Measurements from ENCODE around the gene PRELID3B. TPM values are rescaled to one million over a fixed set of nuclear protein-coding genes. Genes with fewer than 3 reads are reported as not detected.

Gene PRELID3B
- 80.6 and 84.9 TPM in 2 replicates for total RNA-seq

DNA sequence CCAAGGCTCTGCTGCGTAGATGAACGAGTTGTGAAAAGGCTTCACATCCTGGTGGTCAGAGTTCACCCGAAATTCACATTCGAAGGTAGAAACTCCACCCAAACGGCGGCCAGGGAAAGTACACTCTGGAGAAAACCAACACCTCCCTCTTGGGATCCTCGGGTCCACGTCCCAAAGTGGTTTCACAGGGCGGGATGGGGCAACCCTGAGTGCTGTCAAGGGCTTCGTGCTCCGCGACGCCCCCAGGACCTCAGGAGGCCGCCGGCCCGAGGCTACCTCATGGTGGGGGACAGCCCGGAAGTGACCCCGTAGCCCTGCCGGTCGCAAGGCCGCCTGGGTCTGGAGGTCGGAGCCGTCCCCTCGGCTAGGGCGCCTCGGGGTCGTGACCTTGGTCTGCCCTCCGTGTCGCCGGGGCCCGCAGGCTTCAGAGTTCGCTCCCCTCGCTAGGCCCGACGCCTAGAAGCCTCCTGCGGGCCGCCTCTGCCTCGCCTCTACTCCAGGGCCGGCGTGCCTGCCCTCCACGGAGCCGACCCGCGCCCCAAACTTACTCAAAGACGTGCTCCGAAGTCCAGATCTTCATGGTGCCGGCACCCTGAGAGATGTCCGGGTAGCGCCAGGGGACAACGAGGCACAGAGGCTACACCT, at the start of gene PRELID3B:
TSS of gene PRELID3B (minus strand) at position 636 of the 645 bp plus-strand sequence. CDS start at position 580, 56 bp downstream.

DNA sequence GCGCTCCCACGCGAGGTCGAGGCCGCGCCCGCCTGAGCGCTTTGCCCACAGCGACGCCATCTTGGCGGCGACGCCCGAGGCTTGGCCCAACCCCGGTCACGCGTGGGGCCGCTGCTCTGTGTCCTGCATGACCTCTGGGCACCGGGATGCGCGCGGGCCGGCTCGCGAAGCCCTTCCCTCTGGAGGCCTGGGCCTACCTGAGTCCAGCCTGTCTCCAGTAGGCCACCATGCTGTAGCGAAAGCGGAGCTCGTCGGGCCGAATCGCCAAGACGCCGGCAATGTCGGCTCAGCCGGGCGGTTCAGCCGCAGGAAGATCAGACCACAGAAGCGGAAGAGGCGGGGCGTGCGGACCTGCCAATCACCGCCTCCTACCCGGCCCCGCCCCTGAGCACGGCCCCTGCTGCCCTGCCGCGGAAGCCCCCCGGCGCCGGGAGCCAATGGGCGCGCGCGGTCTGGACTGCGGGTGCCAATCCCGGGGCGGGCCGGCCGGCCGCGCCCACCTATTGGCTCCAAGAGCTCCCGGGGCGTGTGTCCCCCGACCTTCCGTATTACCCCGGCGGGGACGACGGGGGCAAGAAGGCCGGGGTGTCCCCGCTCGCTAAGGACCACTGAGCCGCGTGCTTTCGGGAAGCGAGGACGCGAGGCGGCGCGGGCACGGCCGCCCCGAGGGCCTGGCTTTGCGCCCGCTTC, 10.4 kb downstream of the PRELID3B start, which contains the start of gene ATP5F1E:
TSS of gene ATP5F1E (minus strand) at position 313 of the 690 bp plus-strand sequence. CDS start at position 229, 84 bp downstream.

DNA sequence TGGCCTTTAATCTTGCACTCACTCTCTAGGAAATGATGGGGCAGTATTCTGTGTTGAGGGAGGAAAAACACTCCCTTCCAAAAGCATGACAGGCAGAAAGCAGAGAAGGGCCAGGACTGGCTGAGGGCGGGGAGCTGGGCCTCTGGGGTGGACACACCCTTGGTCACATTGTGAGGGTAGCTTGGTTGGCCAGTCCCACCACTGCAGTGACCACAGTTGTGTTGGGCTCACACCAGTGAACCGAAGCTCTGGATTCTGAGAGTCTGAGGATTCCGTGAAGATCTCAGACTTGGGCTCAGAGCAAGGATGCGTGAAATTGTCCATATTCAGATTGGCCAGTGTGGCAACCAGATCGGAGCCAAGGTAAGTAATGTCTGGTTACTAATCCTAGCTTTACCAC, 23.4 kb downstream of the PRELID3B start, which contains the start of gene TUBB1:
TSS of gene TUBB1 (plus strand) at position 213 of the 400 bp plus-strand sequence. CDS start at position 307, 94 bp downstream.

DNA sequence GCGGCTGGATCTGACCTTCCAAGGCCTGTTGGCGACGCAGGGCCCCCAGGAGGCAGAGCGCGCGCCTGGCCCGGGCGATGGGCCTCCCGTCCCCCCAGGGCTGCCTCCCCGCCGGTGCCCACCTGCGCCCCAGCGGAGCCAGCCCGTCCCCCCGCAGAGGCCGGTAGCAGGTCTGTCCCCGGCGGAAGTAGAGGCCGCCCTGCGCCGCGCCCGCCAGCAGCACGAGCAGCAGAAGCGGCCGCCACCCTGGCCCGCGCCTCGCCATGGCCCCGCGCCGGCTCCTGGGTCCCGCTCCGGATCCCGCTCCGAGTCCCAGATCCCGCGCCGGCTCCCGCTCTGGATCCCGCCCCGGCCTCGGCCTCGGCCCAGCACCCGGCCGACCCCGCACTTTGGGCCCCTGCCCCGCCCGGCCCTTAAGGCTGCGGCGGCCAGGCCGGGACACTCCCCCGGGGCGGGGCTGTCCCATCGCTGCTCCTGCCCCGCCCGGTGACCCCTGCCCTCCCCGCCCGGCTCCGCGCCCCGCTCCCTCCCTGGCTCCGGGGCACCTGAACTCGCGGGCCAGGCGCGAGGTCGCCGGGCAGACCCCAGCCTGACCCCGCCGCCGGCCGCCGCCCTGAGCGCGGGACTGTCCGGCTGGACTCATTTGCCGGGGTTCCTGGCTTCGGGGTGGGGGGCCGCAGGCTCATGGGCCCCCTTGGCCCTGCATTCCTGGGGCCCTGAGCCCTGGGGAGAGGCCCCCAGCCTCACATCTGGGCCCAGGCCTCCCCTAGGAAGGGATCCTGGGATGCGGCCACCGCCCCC, 35.5 kb downstream of the PRELID3B start, which contains the start of gene CTSZ:
TSS of gene CTSZ (minus strand) at position 391 of the 801 bp plus-strand sequence. CDS start at position 265, 126 bp downstream.

Other genes starting within 250 kb of the PRELID3B start
- gene GNAS-AS1, start 191.9 kb downstream of the PRELID3B start, total RNA-seq: 0.44 and 1.0 TPM in 2 replicates
- 357 and 892 TPM in 2 replicates for gene GNAS, start 190.1 kb downstream of the PRELID3B start, total RNA-seq
- 51.9 and 66.9 TPM in 2 replicates for gene NELFCD, start 61.5 kb downstream of the PRELID3B start, total RNA-seq
- gene CTSZ, start 35.5 kb downstream of the PRELID3B start, total RNA-seq: 134 and 156 TPM in 2 replicates
- gene TUBB1, start 23.4 kb downstream of the PRELID3B start, total RNA-seq: not detected in 2 replicates
- gene ATP5F1E, start 10.5 kb downstream of the PRELID3B start, total RNA-seq: 16.6 and 18.3 TPM in 2 replicates
- not detected in 2 replicates for gene ZNF831, start 121.0 kb upstream of the PRELID3B start, total RNA-seq

All from placental pericyte (primary cell).